Measurements from ENCODE around the gene SRC. TPM values are rescaled to one million over a fixed set of nuclear protein-coding genes. Genes with fewer than 3 reads are reported as not detected.

Gene SRC
- total RNA-seq, 2 donors from 2014 or later: 61.2 to 149 TPM

DNA sequence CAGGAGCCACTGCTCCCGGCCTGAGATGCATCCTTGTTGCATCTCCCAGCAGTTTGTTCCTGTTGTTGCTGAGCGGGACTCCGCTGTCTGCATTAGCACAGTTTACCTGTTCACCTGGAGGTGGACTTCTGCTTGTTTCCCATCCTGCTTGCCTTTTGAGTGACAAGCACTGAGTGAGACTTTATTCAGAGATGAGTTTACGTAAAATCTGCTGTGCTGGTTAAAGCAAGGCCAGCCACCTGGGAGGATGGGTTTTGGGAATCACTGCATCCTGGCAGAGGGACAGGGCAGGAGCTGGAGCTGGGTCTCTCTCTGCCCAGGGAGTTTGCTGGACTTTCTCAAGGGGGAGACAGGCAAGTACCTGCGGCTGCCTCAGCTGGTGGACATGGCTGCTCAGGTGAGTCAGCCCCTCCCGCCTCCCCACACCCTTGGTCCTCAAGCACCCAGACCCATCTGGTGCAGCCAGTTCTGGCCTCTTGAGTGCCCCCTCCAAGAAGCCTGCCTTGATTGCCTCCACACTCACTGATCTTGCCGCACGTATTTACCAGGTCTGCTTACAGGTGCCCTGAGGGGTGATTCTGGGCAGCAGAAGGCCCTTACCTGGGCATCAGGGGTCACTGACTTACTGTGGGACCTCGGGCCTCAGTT lies 55.5 kb downstream of the SRC start:
- WGBS: 89% methylated on average over 9 of the region's 9 CpGs

DNA sequence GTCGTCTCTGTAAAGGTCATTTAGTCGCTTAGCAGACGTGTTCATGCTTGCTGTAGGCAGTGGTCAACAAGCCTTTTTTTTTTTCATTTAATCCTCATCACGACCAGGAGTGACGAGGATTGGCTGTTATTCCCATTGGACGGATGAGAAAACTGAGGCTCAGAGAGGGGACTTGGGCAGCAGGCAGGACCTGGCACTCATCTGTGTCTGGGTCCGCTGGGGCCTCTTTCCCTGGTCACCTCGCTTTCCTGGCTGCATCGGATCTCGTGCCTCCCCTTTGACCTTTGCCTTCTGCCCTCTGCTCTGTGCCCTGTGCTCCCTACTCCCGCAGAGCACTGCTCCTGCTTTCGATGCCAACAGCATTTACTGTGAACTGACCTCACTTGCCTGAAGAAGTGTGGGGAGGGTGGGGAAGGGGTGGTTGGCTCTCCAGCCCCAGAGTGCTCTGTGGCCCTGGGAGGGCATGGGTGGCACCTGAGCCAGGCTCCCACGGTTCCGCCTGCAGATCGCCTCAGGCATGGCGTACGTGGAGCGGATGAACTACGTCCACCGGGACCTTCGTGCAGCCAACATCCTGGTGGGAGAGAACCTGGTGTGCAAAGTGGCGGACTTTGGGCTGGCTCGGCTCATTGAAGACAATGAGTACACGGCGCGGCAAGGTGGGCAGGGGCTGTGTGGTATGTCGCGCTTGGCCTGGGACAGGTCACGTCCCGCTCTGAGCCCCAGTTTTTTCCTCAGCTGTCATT lies 56.2 kb downstream of the SRC start:
- 89% methylated on average over 29 of the region's 30 CpGs for WGBS
- Histone ChIP-seq H3K36me3 (peaks cover 8 to 15% of the 10 kb centered on the region in 2 donors), H3K4me3 (no peak overlapping the region), H3K27me3 (replicated peaks; ENCODE audit: insufficient read depth) (no peaks in the 10 kb centered on the region), H3K9me3 (no peaks in the 10 kb centered on the region), H3K4me1 (replicated peaks) (peaks cover 2% of the 10 kb centered on the region), H3K27ac (no peak overlapping the region)
- TF ChIP-seq POLR2AphosphoS5 (IDR thresholded peaks at IDR 0.05): no peak
- no peak for TF ChIP-seq CTCF (IDR thresholded peaks at IDR 0.05)
- no peak for TF ChIP-seq POLR2A (IDR thresholded peaks at IDR 0.05)
- intact Hi-C loops (cut with DNase I): no loop called here
- no peak for DNase-seq (ENCODE audit: low spot score)

More for the DNA sequence above, 55.5 kb downstream of the SRC start:
- Histone ChIP-seq H3K4me1 (replicated peaks) (peaks cover 2% of the 10 kb centered on the region), H3K36me3 (peaks cover 8 to 15% of the 10 kb centered on the region in 2 donors), H3K27me3 (replicated peaks; ENCODE audit: insufficient read depth) (no peaks in the 10 kb centered on the region), H3K27ac (no peak overlapping the region), H3K4me3 (no peak overlapping the region), H3K9me3 (no peaks in the 10 kb centered on the region)
- intact Hi-C loops (cut with DNase I): no loop called here
- no peak for DNase-seq (ENCODE audit: low spot score)
- TF ChIP-seq POLR2AphosphoS5 (IDR thresholded peaks at IDR 0.05): no peak
- TF ChIP-seq CTCF (IDR thresholded peaks at IDR 0.05): no peak

- no peak overlapping the region for H3K27ac ChIP-seq
- WGBS: 87% methylated on average over 36 of the region's 37 CpGs
- no peak for DNase-seq (ENCODE audit: low spot score)
- H3K36me3 ChIP-seq: peaks cover 7 to 8% of the 10 kb centered on the region in 2 donors
- peaks cover 2% of the 10 kb centered on the region for H3K4me1 ChIP-seq (replicated peaks)
- intact Hi-C loops (cut with DNase I): no loop called here
- H3K4me3 ChIP-seq: no peak overlapping the region
- H3K9me3 ChIP-seq: no peaks in the 10 kb centered on the region
- H3K27me3 ChIP-seq (replicated peaks; ENCODE audit: insufficient read depth): no peaks in the 10 kb centered on the region
- no peak for TF ChIP-seq POLR2AphosphoS5 (IDR thresholded peaks at IDR 0.05)
- no peak for TF ChIP-seq POLR2A (IDR thresholded peaks at IDR 0.05)
- TF ChIP-seq CTCF (IDR thresholded peaks at IDR 0.05): no peak
Measured at GRCh38 chr20:37403107-37404033, 57.4 kb downstream of the SRC start.

- H3K27ac ChIP-seq: no peak overlapping the region
- 85% methylated on average over 6 of the region's 6 CpGs for whole genome bisulfite sequencing
- TF ChIP-seq POLR2A (IDR thresholded peaks at IDR 0.05): no peak
- TF ChIP-seq POLR2AphosphoS5 (IDR thresholded peaks at IDR 0.05): no peak
- TF ChIP-seq CTCF (IDR thresholded peaks at IDR 0.05): no peak
- peaks cover 0 to 8% of the 10 kb centered on the region in 2 donors for H3K36me3 ChIP-seq
- H3K9me3 ChIP-seq: no peaks in the 10 kb centered on the region
- peaks cover 2% of the 10 kb centered on the region for H3K4me1 ChIP-seq (replicated peaks)
- no peaks in the 10 kb centered on the region for H3K27me3 ChIP-seq (replicated peaks; ENCODE audit: insufficient read depth)
- no peak overlapping the region for H3K4me3 ChIP-seq
- DNase-seq (ENCODE audit: low spot score): no peak
- intact Hi-C loops (cut with DNase I): no loop called here
Measured at GRCh38 chr20:37404461-37404890, 58.5 kb downstream of the SRC start.

Data from prostate gland (tissue), 2 donors.